Measurements from ENCODE around the gene LRSAM1. TPM values are rescaled to one million over a fixed set of nuclear protein-coding genes. Genes with fewer than 3 reads are reported as not detected.

Gene LRSAM1
- polyA plus RNA-seq, 1 experiment, result 5.2 TPM

DNA sequence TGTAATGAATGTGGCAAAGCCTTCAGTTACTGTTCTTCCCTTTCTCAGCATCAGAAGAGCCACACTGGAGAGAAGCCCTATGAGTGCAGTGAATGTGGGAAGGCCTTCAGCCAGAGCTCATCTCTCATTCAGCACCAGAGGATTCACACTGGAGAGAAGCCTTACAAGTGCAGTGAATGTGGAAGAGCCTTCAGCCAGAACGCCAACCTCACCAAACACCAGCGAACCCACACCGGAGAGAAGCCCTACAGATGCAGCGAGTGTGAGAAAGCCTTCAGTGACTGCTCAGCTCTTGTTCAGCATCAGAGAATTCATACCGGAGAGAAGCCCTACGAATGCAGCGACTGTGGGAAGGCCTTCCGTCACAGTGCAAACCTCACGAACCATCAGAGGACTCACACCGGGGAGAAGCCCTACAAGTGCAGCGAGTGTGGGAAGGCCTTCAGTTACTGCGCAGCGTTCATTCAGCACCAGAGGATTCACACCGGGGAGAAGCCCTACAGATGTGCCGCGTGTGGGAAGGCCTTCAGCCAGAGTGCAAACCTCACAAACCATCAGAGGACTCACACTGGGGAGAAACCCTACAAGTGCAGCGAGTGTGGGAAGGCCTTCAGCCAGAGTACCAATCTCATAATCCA is 6.9 kb upstream of the LRSAM1 start:
- Histone ChIP-seq H3K4me3 (ENCODE audit: low read depth, low read length) (no peak overlapping the region), H3K27me3 (ENCODE audit: control insufficient read depth, insufficient read depth, low read length) (no peaks in the 10 kb centered on the region), H3K36me3 (ENCODE audit: control insufficient read depth, insufficient read depth, low read length) (peaks cover 32% of the 10 kb centered on the region)
- ChIA-PET POLR2A (interaction anchor here (0.6 to 0.8 kb wide), 3 partner anchors 62 to 647 kb away, joined by 3 to 20 read pairs (median 5); no protein-coding TSS in a partner anchor), CTCF (interaction anchor here (0.8 to 1.2 kb wide), 2 partner anchors 56 to 135 kb away, joined by 3 read pairs; no protein-coding TSS in a partner anchor)
- no peak for DNase-seq (ENCODE audit: low read depth)
- TF ChIP-seq CTCF (IDR thresholded peaks at IDR 0.05; ENCODE audit: insufficient read depth, low read depth, low read length), result no peak

DNA sequence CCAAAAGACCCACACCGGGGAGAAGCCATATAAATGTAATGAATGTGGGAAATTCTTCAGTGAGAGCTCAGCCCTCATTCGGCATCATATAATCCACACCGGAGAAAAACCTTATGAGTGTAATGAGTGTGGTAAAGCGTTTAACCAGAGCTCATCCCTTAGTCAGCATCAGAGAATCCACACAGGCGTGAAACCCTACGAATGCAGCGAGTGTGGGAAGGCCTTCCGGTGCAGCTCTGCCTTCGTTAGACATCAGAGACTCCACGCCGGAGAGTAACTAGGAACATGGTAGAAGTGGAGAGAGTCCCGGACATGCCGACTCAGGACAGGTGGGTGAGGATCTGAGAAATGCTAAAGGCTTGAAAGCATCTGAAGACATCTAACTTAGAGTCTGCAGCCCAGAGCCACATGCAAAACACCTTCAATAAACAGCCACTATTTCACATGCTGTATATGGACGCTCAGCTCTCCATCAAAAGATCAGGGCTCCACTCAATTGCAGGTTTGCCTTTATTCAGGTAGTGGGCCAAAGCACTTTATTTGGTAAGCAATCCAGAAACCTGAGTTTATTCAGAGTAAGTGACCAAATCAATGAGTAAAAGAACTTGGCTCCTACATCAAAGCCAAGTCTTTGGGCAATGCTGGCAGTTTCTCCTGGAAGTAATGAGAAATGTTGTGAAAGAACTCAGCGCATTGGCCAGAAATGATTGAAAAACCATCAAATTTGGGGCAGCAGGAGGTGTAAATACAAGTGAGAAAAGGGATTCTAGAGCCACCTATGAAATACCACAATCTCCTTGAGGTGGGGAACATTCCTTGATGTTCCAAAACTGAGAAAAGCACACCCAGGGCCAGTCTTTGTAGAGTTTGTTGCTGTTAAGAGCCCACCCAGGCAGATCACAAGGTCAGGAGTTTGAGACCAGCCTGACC is 6.1 kb upstream of the LRSAM1 start:
- CTCF ChIA-PET, result interaction anchor here (1.2 kb wide), 1 partner anchor 57 kb away, joined by 3 read pairs; no protein-coding TSS in a partner anchor
- Histone ChIP-seq H3K27me3 (ENCODE audit: control insufficient read depth, insufficient read depth, low read length) (no peaks in the 10 kb centered on the region), H3K36me3 (ENCODE audit: control insufficient read depth, insufficient read depth, low read length) (peaks cover 34% of the 10 kb centered on the region), H3K4me3 (ENCODE audit: low read depth, low read length) (no peak overlapping the region)
- POLR2A ChIA-PET, result no interaction called here
- TF ChIP-seq CTCF (IDR thresholded peaks at IDR 0.05; ENCODE audit: insufficient read depth, low read depth, low read length), result no peak
- DNase-seq (ENCODE audit: low read depth), result no peak

DNA sequence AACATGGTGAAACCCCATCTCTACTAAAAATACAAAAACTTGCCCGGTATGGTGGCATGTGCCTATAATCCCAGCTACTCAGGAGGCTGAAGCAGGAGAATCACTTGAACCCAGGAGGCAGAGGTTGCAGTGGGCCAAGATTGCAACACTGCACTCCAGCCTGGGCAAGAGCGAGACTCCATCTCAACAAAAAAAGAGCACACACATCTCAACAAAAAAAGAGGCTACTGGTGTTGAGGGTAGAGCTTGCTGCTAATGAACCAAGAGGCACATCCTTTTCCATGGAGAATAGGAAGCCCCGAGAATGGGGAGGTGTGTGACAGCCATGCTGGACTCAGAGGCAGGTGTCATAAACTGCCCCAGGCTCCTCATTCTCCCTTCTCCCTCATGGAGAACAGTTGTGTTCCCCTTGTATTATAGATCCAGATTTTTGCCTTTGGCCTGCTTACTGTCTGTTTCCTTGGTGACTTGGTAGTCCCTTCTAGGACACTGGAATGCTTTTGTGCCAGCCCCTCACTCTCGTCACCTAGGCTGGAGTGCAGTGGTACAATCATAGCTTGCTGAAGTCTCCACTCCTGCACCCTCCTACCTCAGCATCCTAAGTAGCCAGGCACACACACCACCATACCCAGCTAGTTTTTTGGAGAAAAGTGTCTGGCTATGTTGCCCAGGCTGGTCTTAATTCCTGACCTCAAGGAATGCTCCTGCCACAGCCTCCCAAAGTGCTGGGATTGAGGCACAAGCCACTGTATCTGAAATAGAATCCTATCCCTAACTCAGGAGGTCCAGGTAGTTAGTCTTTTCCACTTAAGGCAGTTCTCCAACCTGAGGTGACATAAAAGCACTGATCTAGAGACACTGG is 5.2 kb upstream of the LRSAM1 start:
- H3K4me3 ChIP-seq (ENCODE audit: low read depth, low read length), result no peak overlapping the region
- DNase-seq (ENCODE audit: low read depth), result no peak
- POLR2A ChIA-PET, result no interaction called here
- TF ChIP-seq CTCF (IDR thresholded peaks at IDR 0.05; ENCODE audit: insufficient read depth, low read depth, low read length), result no peak
- H3K36me3 ChIP-seq (ENCODE audit: control insufficient read depth, insufficient read depth, low read length), result peaks cover 32% of the 10 kb centered on the region
- no peaks in the 10 kb centered on the region for H3K27me3 ChIP-seq (ENCODE audit: control insufficient read depth, insufficient read depth, low read length)
- CTCF ChIA-PET, result no interaction called here

- Histone ChIP-seq H3K4me3 (ENCODE audit: low read depth, low read length) (no peak overlapping the region), H3K27me3 (ENCODE audit: control insufficient read depth, insufficient read depth, low read length) (no peaks in the 10 kb centered on the region), H3K36me3 (ENCODE audit: control insufficient read depth, insufficient read depth, low read length) (peaks cover 32% of the 10 kb centered on the region)
- POLR2A ChIA-PET, result interaction anchor here (0.6 kb wide), 1 partner anchor 632 kb away, joined by 4 read pairs; no protein-coding TSS in a partner anchor
- DNase-seq (ENCODE audit: low read depth), result no peak
- TF ChIP-seq CTCF (IDR thresholded peaks at IDR 0.05; ENCODE audit: insufficient read depth, low read depth, low read length), result no peak
- CTCF ChIA-PET, result no interaction called here
These were observed 4.4 kb upstream of the LRSAM1 start for GRCh38 chr9:127446713-127447415.
